Colonic mucosa (tissue), 4 donors: ENCODE measurements around the gene RAD54L. TPM values are rescaled to one million over a fixed set of nuclear protein-coding genes. Genes with fewer than 3 reads are reported as not detected.

Source experiments
- DNase-seq: peaks from one replicate; pipeline ENCODE4 v3.0.0-alpha.2; 2020
- H3K27ac ChIP-seq: fragments of 200-600 bp; one replicate; pipeline ENCODE4 v1.8.0; 2021
- H3K27me3 ChIP-seq: fragments of 200-600 bp; one replicate; pipeline ENCODE4 v1.8.0; 2021
- H3K36me3 ChIP-seq: fragments of 200-600 bp; one replicate; pipeline ENCODE4 v1.8.0; 2021
- H3K4me1 ChIP-seq: fragments of 200-600 bp; one replicate; pipeline ENCODE4 v1.8.0; 2021; ENCODE audit warnings: mild to moderate bottlenecking
- H3K4me3 ChIP-seq: fragments of 200-600 bp; one replicate; pipeline ENCODE4 v1.8.0; 2021
- H3K9ac ChIP-seq, 2 donors: one replicate each; pipeline ENCODE4 v1.7.0; 2013; ENCODE audit warnings: control low read depth in 2 of 2, low read depth in 2 of 2, low read length in 2 of 2
- H3K9me3 ChIP-seq: fragments of 200-600 bp; one replicate; pipeline ENCODE4 v1.8.0; 2021
- intact Hi-C: fragments of 100-400 bp; cut with DNase I; formaldehyde crosslinking; loops from one replicate; pipeline ENCODE4 v1.14.1; 2022
- total RNA-seq, 2 donors: library from RNA; stranded (reverse); fragmentation: NEBNext Ultra II Directional in 1 of 2; extraction: Animal tissue kit (Norgen Biotek cat#: 25700) in 1 of 2; gene quantifications; one replicate each; pipeline ENCODE4 v1.2.1, GENCODE V29; 2021
- TF ChIP-seq, protein P1 (sequence below): fragments of 200-600 bp; IDR thresholded peaks from one replicate; pipeline ENCODE4 v1.8.0; 2022; ENCODE audit warnings: antibody characterized with exemption, mild to moderate bottlenecking
- donor health status: healthy.
- donor health status: DM: no; HTN: no; CAD: no.
- donor health status: DM: no; HTN: no; CAD: no.

RAD54L gene
- total RNA-seq, 2 donors from 2014 or later, result 5.9 to 27.5 TPM

DNA sequence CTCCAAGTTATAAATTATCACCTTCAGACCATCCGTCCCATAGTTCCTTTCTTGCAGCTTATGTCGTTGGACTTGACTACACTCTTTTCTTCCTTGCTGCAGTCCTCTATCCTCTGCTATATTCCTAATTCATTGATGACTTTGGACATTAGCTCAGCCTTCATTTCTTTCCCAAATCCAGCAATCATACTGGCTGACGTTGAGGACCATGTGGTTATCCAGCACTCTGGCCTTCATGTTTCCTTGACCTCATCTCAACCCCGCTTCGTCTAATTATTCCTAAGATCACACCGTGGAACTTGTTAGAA, 27.4 kb downstream of the RAD54L start:
- TF ChIP-seq, protein P1, sequence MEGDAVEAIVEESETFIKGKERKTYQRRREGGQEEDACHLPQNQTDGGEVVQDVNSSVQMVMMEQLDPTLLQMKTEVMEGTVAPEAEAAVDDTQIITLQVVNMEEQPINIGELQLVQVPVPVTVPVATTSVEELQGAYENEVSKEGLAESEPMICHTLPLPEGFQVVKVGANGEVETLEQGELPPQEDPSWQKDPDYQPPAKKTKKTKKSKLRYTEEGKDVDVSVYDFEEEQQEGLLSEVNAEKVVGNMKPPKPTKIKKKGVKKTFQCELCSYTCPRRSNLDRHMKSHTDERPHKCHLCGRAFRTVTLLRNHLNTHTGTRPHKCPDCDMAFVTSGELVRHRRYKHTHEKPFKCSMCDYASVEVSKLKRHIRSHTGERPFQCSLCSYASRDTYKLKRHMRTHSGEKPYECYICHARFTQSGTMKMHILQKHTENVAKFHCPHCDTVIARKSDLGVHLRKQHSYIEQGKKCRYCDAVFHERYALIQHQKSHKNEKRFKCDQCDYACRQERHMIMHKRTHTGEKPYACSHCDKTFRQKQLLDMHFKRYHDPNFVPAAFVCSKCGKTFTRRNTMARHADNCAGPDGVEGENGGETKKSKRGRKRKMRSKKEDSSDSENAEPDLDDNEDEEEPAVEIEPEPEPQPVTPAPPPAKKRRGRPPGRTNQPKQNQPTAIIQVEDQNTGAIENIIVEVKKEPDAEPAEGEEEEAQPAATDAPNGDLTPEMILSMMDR, result no peak
- no peak overlapping the region for H3K27ac ChIP-seq
- no peaks in the 10 kb centered on the region for H3K4me1 ChIP-seq
- no peak overlapping the region for H3K9ac ChIP-seq
- DNase-seq, result no peak
- H3K9me3 ChIP-seq, result no peaks in the 10 kb centered on the region
- no peak overlapping the region for H3K4me3 ChIP-seq
- H3K36me3 ChIP-seq, result peaks cover 2% of the 10 kb centered on the region
- intact Hi-C loops, result no loop called here
- no peaks in the 10 kb centered on the region for H3K27me3 ChIP-seq

DNA sequence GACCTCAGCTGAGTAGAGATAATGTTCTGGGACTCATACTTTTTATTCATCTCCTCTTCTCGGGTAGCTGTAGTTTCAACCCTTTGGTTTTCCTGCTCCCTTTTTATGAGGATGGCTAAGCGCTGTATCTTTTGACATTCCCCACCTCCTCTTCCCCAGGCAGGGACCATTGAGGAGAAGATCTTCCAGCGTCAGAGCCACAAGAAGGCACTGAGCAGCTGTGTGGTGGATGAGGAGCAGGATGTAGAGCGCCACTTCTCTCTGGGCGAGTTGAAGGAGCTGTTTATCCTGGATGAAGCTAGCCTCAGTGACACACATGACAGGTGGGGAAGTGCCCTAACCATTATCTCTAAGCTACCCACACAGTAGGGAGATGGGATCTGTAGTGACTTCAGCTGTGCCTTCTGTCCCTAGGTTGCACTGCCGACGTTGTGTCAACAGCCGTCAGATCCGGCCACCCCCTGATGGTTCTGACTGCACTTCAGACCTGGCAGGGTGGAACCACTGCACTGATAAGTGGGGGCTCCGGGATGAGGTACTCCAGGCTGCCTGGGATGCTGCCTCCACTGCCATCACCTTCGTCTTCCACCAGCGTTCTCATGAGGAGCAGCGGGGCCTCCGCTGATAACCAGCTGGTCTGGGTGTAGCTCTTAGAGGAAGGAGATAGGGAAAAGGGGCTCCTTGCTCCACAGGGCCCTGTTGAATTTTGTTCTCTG, 30.3 kb downstream of the RAD54L start:
- H3K9ac ChIP-seq, result no peak overlapping the region
- no peaks in the 10 kb centered on the region for H3K4me1 ChIP-seq
- no peak overlapping the region for H3K4me3 ChIP-seq
- H3K36me3 ChIP-seq, result peaks cover 17% of the 10 kb centered on the region
- no peaks in the 10 kb centered on the region for H3K9me3 ChIP-seq
- DNase-seq, result no peak
- intact Hi-C loops, result no loop called here
- H3K27ac ChIP-seq, result no peak overlapping the region
- H3K27me3 ChIP-seq, result no peaks in the 10 kb centered on the region
- TF ChIP-seq, protein P1, result no peak

DNA sequence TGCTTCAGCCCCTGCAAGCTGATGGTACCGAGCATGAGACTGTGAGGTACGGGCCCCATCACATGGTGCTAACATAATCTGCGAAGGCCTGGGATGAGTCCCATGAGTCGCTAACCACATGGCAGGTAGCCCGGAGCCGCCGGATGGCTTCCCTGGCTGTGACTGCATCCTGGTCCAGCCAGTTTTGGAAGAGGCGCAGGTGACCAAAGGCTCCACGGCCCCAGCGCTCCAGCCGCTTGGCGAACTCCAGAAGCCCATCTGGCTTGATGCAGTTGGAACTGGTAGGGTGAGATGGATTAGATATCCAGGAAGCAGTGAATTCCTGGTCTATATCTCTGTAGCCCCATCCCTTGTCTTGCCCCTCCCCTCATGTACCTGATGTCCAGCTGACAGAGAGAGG, 31.2 kb downstream of the RAD54L start:
- Histone ChIP-seq H3K9me3 (no peaks in the 10 kb centered on the region), H3K9ac (no peak overlapping the region), H3K36me3 (peaks cover 17% of the 10 kb centered on the region), H3K4me3 (no peak overlapping the region), H3K27me3 (no peaks in the 10 kb centered on the region), H3K4me1 (no peaks in the 10 kb centered on the region), H3K27ac (no peak overlapping the region)
- no peak for DNase-seq
- TF ChIP-seq, protein P1, result no peak
- intact Hi-C loops, result no loop called here

DNA sequence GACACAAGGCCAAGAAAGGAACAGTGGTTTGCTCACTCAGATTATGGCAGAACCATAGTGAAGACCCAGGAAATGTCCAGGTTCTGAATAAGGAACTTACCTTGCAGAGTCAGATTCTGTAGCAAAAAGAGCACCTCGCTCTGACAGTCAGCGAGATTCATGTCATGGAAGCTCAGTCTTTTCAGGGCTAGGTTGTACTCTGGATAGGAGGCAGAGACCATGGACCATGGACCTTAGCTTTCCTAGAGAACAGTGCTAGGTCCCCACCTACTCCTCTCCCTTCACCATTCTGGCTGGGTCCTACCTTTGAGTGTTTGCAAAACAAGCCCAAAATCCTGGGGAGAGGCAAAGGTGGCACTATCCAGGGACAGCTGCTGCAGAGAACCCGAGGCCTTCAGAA, 32.5 kb downstream of the RAD54L start:
- intact Hi-C loops, result no loop called here
- DNase-seq, result no peak
- H3K36me3 ChIP-seq, result peaks cover 17% of the 10 kb centered on the region
- H3K4me1 ChIP-seq, result no peaks in the 10 kb centered on the region
- no peaks in the 10 kb centered on the region for H3K9me3 ChIP-seq
- no peak overlapping the region for H3K27ac ChIP-seq
- TF ChIP-seq, protein P1, result no peak
- H3K4me3 ChIP-seq, result no peak overlapping the region
- H3K27me3 ChIP-seq, result no peaks in the 10 kb centered on the region
- no peak overlapping the region for H3K9ac ChIP-seq

DNA sequence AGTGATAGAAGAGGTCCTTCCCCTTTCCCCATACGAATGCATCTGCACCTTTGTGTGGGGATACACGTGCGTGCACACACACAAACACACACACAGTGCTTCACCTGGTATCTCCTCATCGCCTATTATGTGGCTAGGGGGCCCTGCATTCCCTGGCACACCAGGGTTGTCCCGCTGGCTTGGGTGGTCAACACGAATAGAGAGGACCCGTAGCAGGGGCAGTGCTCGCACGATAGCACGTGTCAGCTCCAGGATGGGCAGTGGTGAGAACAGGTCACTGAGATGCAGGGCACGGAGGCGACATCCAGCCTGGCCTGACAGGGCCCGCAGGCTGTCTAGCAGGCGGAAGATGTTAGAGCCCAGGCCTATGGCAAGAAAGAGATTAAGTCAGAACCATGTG, 33.5 kb downstream of the RAD54L start:
- Histone ChIP-seq H3K27me3 (no peaks in the 10 kb centered on the region), H3K9ac (no peak overlapping the region), H3K4me3 (no peak overlapping the region), H3K9me3 (no peaks in the 10 kb centered on the region), H3K36me3 (peaks cover 17% of the 10 kb centered on the region), H3K4me1 (no peaks in the 10 kb centered on the region), H3K27ac (no peak overlapping the region)
- TF ChIP-seq, protein P1, result no peak
- DNase-seq, result no peak
- intact Hi-C loops, result no loop called here
